Left colon (tissue), 2 donors: Measurements from ENCODE around the gene COL25A1. TPM values are rescaled to one million over a fixed set of nuclear protein-coding genes. Genes with fewer than 3 reads are reported as not detected.

Experiments
- ATAC-seq: fragments of 200-7000 bp; cut with Tn5 transposase; one replicate; pipeline ENCODE4 v1.9.1; 2020; ENCODE audit warnings: mild to moderate bottlenecking, moderate library complexity
- DNase-seq, 2 donors: peaks; one replicate each; pipeline ENCODE4 v3.0.0-alpha.2; 2020
- intact Hi-C, 2 donors: fragments of 100-400 bp; cut with DNase I in 1 of 2; cut with micrococcal nuclease in 1 of 2; formaldehyde crosslinking; loops; one replicate each; pipeline versions ENCODE4 v1.11.2 to v1.14.0; 2022; cut with DNase I, micrococcal nuclease
- total RNA-seq, 2 donors: library from RNA; stranded (reverse); fragmentation: NEBNext Ultra II Directional; extraction: Animal tissue kit (Norgen Biotek cat#: 25700); gene quantifications; one replicate each; pipeline ENCODE4 v1.2.1, GENCODE V29; 2021
- donor health status: DM: no; HTN: no; CAD: no.
- donor health status: DM: yes; HTN: yes; CAD: no.

The COL25A1 gene
- total RNA-seq, 2 donors from 2014 or later = 0.42 to 0.43 TPM

- DNase-seq (no peak), ATAC-seq (no peak)
- intact Hi-C loops = no loop called here
Measured at GRCh38 chr4:109184491-109184961, 117.9 kb downstream of the COL25A1 start.

- no peak for ATAC-seq
- intact Hi-C loops = no loop called here
- no peak for DNase-seq
Measured at GRCh38 chr4:109183931-109184490, 118.4 kb downstream of the COL25A1 start.

- intact Hi-C loops = no loop called here
- DNase-seq (no peak), ATAC-seq (no peak)
Measured at GRCh38 chr4:109182696-109183095, 119.8 kb downstream of the COL25A1 start.

GRCh38 chr4:109179061-109179460 is 123.4 kb downstream of the COL25A1 start:
- intact Hi-C loops = no loop called here
- no peak for ATAC-seq
- no peak for DNase-seq

- ATAC-seq = no peak
- intact Hi-C loops = no loop called here
- DNase-seq = no peak
Measured at GRCh38 chr4:109177096-109177810, 125.2 kb downstream of the COL25A1 start.

DNA sequence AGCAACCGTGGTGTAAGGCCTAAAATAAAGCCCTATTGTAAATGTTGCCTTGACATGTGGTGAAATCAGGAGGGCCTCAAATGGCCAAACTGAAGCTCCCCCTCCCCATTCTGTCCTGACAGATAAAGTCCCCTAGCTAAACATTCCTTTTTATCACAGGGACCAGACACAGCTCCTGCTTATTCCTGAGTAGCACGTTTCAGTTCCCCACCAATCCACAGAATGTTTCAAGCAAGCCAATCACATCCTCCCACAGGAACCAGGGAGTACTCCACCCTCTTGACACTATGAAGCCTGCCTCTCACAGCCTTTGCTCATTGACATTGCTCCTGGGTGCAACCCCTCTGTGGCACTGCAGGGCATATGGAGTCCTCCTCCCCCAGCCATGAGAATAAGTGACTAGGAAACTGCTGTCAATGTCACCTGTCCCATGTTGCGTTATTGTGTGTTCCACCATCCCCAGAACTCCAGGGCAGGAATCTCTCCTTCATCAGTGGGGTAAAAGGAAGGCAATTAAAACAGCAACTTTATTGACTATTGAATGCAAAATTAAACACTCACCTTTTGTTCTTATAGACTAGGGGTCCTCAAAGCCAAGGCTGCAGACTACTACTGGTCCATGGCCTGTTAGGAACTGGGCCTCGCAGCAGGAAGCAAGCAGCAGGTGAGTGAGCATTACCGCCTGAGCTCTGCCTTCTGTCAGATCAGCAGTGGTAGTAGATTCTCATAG is 128.1 kb downstream of the COL25A1 start:
- intact Hi-C loops = no loop called here

DNA sequence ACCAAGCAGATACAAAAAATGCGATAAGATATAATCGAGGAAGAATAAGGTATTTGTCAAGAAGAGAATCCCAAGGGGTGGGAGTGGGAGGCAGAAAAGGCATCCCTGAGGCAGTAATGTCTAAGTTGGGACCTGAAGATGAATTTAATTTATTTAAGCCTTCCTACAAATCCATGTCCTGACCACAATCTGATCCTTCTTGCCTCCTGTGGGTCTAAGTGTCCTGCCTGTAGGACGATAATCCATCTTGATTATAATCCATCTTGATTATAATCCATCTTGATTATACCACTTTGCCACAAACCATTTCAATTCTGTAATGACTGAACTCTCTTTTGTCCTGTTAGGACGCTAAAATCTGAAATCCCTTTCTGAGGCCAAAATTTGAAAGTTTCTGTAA is 130.2 kb downstream of the COL25A1 start:
- intact Hi-C loops = no loop called here
- ATAC-seq (no peak), DNase-seq (no peak)

More for the DNA sequence above, 128.1 kb downstream of the COL25A1 start:
- DNase-seq = no peak
- ATAC-seq = no peak

DNA sequence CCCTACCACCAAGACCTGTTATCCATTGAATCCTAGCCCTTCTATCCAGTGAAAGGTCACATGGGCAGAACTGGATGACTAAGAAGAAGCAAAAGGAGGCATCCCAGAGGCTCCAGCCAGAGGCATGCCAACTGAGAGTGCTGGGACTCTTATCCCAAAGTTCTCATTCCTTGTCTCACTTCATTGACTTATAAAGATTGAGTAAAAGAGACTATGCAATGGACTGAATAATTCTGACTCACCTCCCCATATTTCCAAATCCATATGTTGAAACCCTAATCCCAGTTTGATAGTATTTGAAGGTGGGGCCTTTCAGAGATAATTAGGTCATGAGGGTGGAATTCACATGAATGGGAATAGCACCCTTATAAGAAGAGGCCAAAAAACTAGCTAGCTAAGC is 131.4 kb downstream of the COL25A1 start:
- no peak for ATAC-seq
- intact Hi-C loops = no loop called here
- no peak for DNase-seq

DNA sequence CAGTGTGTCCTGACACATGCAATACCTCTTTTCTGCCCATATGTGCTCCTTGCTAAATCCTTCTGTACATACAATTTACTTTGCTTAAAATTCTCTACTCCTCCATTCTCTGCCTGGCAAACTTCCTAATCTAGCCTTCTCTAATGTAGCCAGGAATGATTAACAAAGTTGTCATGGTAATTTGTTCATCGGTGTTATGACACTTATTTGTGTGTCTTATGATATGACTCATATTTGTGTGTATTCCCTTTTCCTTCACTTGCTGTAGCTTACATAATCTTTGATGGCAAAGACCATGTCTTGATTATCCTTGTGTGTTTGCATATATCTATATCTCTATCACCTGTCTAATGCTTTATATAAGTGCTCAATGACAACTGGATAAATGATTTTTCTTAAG is 133.3 kb downstream of the COL25A1 start:
- DNase-seq (no peak), ATAC-seq (no peak)
- intact Hi-C loops = no loop called here

- intact Hi-C loops = no loop called here
- DNase-seq = no peak
- no peak for ATAC-seq
Measured at GRCh38 chr4:109166586-109166985, 135.9 kb downstream of the COL25A1 start.

DNA sequence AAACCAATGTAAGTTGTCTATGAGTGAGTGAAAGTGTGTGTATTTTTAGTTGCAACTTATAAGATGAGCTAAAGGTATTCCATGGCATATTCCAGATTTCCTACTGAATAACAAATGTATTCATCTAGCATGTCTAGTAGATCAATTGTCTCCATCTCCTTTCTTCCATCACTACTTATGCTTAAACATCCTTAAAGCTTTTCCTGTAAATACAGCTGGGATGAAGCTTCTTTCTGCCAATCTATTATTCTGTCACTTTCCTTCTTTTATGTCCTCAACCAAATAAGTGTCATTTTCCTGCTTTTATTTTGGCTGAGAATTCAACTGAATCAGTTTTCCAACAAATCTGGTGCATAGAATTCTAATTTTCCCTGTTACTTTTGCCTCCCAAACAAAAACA is 136.3 kb downstream of the COL25A1 start:
- no peak for ATAC-seq
- intact Hi-C loops = no loop called here
- DNase-seq = no peak

DNA sequence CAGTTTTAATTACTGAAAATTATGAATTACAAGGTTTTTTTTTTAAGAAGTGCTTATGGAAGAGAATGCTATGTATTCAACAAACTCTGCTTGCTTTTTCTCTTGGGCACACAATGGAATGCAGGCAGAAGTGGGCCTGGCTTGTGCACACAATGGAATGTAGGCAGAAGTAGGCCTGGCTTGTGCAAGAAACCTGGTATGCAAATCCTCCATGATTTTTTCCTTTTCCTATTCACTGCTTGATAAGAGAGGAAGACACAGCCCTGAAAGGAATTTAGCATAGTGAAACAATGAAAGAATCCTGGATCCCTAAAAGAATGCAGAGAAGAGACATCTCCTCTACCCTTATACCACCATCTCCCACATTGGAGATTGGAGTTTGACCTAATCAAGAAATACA is 138.4 kb downstream of the COL25A1 start:
- intact Hi-C loops = no loop called here
- DNase-seq (no peak), ATAC-seq (no peak)

DNA sequence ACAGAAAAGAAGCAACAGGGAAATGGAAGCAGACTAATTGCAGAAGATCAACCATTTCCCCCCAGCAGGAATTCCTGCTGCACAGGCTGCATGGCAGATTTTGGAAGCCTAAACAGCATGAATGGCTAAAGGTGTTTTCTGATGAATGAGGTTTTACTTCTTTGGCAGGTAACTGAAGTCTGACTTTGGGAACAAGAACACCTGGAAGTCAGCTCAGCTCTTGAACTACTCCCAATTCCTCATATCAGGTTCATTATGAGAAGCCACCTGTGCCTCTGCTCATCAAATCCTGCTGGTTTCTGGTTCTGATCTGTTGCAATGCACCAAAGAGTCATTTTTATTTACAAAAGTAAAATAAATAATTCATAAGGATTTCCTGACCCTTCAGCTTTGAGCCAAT is 139.0 kb downstream of the COL25A1 start:
- intact Hi-C loops = no loop called here
- ATAC-seq (no peak), DNase-seq (no peak)

GRCh38 chr4:109162759-109163158 is 139.7 kb downstream of the COL25A1 start:
- DNase-seq (no peak), ATAC-seq (no peak)
- intact Hi-C loops = no loop called here

DNA sequence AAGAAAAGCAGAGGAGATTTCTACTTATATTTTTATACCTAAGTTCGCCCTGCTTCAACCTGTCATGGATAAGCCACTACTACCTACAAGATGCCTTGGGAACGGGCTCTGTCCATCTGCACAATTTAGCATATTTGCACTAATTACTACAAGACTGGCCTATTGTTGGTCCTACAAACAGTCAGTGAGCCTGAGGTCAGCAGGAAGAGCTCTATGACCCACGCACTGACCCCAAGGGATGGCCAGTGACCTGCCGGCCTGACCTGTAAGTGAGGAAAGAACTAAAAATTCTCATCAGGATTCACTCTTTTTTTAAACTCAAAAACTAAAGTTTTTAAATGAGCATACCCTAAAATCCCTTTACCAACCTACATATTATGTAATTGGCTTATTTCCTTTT is 142.0 kb downstream of the COL25A1 start:
- intact Hi-C loops = no loop called here
- ATAC-seq (no peak), DNase-seq (no peak)

DNA sequence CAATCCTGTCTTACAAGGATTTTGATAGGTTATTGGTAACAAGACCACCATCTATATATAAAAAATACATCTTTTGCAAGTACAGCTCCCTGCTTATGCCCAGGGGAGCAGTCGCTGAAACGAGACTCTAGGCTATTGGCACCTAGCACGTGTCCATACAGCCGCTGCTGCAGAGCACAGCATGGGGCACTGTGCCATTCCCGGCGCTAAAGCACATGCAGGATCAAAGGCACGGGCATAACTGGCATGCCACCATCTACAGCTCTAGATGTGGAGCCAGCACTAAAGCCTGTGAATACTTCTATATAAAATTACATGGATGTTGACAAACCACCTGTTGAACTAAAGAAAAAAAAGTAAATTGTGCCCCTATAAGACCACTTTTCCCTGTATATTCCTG is 144.8 kb downstream of the COL25A1 start:
- ATAC-seq (no peak), DNase-seq (no peak)
- intact Hi-C loops = no loop called here

DNA sequence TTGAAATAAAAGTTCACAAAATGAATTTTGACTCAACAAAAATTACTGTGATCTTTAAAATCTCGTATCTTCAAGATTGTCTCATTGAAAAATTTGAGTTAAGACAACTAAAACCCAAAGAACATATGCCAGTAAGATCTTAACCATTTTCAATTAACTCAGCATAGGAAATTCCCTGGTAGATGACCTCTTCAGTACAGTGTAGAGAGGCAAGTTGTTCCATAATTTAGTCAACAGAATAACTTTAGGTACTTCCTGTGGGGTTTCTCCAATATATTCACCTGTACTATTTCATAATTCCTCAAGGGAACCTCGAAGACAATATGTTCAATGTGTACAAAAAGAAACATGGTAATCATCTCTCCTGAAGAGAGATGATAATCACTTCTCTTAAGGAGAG is 145.3 kb downstream of the COL25A1 start:
- no peak for DNase-seq
- intact Hi-C loops = no loop called here
- ATAC-seq = no peak

GRCh38 chr4:109156356-109156755 is 146.1 kb downstream of the COL25A1 start:
- intact Hi-C loops = no loop called here
- ATAC-seq = no peak
- no peak for DNase-seq

GRCh38 chr4:109155682-109156283 is 146.7 kb downstream of the COL25A1 start:
- no peak for ATAC-seq
- intact Hi-C loops = no loop called here
- no peak for DNase-seq

DNA sequence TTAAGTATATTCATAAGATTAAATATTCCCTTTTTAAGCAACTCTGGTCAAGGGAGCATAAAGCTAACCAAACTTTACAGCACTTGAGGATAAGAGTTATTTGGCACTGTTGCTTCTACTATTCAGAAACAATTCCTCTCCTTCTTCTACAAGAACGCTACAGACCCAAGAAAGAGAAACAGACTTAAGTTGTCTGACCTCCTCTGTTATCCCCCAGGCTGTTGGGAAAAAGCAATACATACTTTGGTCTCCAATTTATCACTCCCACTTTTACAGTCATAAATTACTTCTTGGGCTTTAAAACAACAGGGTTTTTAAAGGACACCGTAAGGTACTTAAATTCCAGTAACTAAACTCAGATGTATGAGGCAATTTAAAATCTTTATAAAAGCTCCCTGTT is 147.4 kb downstream of the COL25A1 start:
- no peak for ATAC-seq
- intact Hi-C loops = no loop called here
- DNase-seq = no peak
